Stimulated activated CD8-positive, alpha-beta memory T cell treated with anti-CD3 and anti-CD28 coated beads, Interleukin-7, amount 100 ng/mL, for 48 hours (primary cell): ENCODE results near the gene CNPPD1.

ENCODE experiments used
- DNase-seq, 2 donors: peaks; one replicate each; pipeline ENCODE4 v3.0.0-alpha.2; 2020; ENCODE audit warnings: low read depth in 1 of 2; ENCODE audit errors: extremely low read depth in 1 of 2

The CNPPD1 gene

DNA sequence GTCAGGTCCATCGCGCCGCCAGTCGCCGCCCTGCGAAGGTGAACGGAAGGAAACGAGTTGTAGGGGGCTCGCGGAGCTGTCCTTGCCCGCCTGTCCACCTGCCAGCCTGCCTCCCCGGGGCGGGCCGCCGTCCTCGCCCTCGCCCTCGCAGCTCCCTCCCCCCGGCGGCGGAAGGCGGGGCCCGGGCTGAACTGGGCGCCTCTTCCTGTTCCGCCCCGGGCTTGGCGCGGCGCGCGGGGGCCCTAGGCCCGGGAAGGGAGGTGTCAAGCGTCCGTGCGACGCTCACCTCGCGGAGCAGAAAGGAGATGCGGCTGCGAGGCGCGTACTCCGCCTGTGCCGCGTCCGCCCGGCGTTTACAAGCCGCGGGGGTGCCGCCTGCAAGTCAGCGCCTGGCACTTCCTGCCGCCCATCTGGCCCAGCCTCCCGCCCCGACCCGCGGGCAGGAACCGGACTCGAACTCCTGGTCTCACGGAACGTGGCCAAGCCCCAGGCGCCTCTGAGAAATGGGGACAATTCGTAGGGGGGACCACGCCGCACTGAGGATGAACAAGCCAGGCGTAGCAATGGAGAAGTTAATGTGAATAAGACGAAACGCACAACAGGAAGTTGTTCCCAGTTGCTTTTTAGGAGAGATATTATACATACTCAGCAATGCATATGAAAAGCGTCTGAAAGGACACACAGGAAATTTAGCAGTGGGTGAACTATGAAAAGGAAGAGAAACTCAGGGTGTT is at the start of gene CNPPD1:
Gene CNPPD1 (minus strand): TSS at position 108 of the 734 bp plus-strand sequence. CDS start 97 bp downstream, at position 11.
- peak; percentile 78 to 81 for DNase-seq

GRCh38 chr2:219225350-219225749 is 48.6 kb upstream of the CNPPD1 start:
- no peak for DNase-seq

DNA sequence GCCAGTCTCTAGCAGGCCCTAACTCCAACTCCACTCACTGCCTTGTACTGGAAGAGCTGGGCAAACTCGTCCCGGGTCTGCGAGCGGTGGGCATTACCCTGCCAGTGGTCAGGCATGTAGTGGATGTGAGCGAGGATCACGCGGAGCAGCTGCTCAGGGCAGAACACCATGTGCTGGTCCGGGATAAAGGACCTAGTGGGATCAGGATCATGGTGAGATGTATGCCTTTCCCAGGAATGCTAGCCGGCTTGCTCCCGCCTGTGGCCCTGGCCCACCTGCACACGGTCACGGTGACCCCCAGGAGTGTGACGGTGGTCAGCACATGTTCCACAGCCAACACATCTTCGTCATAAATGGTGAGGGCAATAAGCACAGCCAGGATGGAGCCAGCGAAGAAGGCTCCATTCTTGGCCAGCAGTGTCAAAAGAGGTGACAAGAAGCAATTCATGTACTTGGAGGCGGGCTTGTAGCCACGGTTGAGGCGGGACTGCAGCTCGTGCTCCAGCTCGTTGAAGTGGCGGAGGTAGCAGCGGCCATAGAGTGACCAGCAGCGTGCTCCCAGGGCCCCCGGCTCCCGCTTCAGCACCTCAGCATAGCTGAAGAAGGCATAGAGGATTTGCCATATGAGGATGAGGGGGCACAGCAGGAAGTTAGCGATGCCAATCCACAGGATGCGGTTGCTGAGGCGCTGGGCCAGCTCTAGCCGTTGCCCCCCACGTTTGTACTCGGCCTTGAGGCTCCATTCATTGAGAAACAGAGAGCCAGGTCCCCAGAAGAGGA is 47.3 kb upstream of the CNPPD1 start:
- no peak for DNase-seq

- DNase-seq: no peak
Observed at GRCh38 chr2:219221957-219222518, 45.3 kb upstream of the CNPPD1 start.

DNA sequence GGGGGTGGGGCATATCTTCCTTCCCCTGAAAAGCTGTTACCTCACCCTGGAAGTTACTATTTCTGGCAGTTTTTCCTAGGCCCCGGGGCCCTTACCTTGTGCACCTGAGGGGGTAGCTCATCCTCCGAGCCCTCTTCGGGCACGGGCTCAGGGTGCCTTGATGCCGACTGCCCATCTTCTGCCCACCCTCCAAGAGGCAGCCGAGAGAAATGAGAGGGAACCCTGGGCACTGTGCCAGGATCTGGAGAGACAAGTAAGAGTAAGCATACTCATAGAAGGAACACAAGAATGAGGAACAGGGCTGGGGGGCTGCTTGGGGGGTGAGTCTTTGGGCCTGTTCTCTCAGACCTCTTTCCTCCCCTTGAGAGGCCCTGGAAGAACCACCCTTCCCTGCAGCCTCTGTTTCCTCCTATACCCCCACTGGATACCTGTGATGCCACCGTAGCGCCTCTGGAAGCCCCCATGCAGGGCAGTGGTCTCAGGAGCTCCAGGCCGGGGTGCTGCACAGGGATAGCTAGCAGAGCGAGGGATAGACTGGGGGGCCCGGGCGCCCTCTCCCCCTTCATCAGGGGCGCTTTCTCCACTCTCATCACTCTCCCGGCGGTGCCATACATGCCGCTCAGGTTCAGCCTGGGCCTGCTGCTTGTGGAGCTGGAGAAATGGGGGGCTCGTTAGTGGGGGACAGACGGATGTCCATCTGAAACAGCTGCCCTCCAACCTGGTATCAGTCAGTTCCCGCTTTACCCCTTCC is 44.1 kb upstream of the CNPPD1 start:
- no peak for DNase-seq

GRCh38 chr2:219219784-219220532 is 43.2 kb upstream of the CNPPD1 start:
- DNase-seq: no peak

GRCh38 chr2:219218732-219219701 is 42.3 kb upstream of the CNPPD1 start, which contains the start of gene ABCB6:
TSS of gene ABCB6 (minus strand) at chr2:219218958. CDS start at chr2:219218673, 285 bp downstream.
- DNase-seq: peak; percentile 71 to 86

- DNase-seq: no peak
Observed at GRCh38 chr2:219218217-219218731, 41.5 kb upstream of the CNPPD1 start.

- no peak for DNase-seq
Observed at GRCh38 chr2:219216535-219216915, 39.8 kb upstream of the CNPPD1 start.

GRCh38 chr2:219215871-219216534 is 39.3 kb upstream of the CNPPD1 start:
- no peak for DNase-seq

DNA sequence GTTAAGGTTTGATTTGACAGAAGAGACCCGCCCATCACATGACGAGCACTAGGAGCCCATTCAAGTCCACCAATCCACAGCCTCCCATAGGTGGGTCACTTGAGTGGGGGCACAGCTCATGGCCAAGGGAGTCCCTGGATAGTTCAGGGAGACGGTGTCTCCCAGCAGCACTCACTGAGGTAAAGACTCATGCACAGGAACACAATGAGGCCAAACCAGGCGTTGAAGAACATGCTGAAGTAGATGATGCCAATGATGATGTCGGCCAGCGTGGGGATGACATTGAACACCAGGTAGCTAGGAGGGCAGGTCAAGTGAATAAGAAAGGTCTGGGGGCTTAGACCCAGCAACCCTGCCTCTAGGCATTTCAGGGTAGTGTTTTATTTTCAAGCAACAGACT is 38.1 kb upstream of the CNPPD1 start:
- DNase-seq: no peak

GRCh38 chr2:219214141-219214540 is 37.4 kb upstream of the CNPPD1 start:
- DNase-seq: no peak

DNA sequence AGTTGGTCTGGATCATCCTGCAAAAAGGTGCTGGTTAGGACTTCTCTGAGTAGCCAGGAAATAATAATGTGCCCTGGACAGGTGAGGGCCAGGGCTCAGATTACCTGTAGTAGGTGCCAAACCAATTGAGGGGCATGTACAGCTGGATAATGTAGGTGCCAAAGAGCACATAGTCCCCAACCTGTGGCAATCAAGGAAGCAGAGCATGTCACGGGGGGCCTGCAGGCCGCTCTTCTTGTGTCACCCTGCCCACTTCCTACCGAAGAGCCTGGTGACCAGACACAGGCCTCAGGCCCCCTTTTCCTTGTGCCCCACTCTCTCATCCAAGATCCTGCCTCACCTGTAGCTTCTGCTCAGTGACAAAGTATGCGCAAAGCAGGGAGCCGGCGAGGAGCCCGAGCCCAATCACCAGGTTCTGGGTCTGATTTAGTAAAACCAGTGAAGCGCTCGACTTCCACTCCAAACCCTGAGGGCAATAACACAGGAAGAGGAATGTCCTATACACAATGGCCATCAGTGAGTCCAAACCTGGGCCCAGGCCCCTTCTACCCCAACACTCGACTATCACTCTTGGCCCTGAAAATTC is 36.9 kb upstream of the CNPPD1 start:
- no peak for DNase-seq

GRCh38 chr2:219213026-219213415 is 36.3 kb upstream of the CNPPD1 start:
- no peak for DNase-seq

DNA sequence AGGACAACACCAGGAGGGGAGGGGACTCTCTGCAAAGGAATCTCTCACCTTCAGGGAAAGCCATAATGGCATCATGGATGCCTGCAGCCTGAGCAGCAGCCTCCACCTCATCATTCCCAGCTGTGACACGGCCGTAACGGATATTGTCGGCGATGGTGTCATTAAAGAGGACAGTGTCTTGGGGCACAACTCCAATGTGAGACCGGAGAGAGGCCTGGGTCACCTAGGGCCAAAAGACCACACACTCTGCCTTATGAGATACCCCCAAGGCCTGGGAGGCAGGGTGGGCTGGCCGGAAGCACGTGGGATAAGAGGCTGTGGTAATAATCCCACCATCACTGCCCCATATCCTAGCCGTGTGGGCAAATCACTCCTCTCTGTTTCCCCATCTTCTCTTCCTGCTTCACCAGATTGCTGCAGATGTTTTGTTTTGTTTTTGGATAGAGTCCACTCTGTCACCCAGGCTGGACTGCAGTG is 34.2 kb upstream of the CNPPD1 start:
- DNase-seq: no peak

GRCh38 chr2:219210196-219210885 is 33.6 kb upstream of the CNPPD1 start:
- DNase-seq: no peak
